ENCODE measurements around the gene RLN1.
A peak's percentile ranks its signal among the peaks of the same experiment; 100 is the strongest.
"Not testable (repeated sequence)": the region's sequence is repeated elsewhere in the genome, so short reads cannot be mapped to it uniquely, and the experiment has no call there.

RLN1 gene, protein sequence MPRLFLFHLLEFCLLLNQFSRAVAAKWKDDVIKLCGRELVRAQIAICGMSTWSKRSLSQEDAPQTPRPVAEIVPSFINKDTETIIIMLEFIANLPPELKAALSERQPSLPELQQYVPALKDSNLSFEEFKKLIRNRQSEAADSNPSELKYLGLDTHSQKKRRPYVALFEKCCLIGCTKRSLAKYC

DNA sequence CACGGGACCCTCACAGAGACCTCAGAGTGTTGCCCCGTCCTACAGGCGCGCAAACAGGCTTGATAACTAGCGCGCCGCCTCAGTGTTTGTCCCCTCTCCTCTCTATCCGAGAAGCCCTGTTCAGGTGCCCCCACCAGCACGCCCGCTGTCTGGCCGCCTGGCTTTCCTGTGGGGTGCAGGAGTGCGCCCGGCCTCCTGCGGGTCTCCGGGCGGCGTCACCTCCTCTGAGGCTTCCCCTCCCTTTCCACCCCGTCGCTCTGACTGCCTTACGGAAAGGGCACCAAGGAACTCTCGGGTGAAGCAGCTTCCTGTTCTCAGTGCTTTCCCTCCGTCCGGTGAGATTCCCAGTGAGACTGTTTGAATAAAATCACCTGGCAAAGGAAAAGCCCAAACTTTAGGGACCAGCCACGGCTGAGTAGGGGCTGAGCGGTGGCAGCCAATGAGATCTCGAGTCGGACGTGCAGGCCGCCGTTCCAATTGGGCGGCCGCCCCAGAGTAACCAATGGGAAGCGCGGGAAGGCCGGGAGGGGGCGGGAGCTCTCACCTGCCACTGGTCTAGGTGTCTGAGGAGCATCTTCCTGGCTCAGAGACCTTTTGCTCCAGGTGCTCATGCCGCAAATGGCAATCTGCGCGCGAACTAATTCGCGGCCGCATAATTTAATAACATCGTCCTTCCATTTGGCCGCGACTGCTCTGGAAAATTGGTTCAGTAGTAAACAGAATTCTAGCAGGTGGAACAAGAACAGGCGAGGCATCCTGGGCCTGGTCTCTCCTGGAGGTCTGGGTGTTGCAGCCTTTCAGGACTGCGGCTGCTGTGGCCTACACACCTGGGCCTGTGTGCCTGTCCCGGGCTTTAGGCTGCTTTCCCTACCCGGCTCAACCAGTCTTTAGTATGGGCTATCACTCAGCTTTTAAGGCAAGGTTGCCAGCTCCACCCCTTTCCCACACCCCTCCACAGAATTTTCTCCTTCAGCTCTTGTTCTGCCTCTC, at the start of gene RLN1:
TSS of gene RLN1 (minus strand) at position 885 of the 990 bp plus-strand sequence. CDS start at position 755, 130 bp downstream.
- DNase-seq: peak in 1 of 4 experiments; percentile 8

DNA sequence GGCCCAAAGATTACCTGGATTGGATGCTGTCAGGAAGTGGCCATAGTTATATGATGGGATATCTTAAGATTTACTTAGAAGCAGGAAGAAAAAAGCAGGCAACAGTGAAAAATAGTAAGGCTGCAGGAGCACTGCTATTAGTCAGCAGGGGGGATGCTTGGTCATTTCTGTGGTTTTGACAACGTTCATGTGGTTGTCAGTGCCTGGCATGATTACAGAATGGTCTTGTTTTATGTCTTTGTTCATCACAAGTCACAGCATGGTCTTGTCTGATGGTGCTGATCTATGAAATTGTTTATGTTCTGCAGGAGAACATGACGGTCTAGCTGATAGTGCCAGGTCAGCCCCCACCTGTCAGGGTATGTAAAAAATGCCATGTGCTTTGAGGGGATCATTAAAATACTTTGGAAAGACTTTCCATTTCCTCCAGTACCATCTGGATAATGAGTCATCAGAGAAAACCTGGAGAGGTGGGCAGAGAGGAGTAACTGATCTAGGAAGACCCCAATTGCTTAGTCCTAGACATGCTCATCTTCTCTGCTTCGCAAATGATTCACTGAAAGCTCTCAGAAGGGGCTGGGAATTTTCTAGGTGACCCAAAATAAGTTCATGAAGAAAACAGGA, 49.5 kb upstream of the RLN1 start:
- DNase-seq: no peak

DNA sequence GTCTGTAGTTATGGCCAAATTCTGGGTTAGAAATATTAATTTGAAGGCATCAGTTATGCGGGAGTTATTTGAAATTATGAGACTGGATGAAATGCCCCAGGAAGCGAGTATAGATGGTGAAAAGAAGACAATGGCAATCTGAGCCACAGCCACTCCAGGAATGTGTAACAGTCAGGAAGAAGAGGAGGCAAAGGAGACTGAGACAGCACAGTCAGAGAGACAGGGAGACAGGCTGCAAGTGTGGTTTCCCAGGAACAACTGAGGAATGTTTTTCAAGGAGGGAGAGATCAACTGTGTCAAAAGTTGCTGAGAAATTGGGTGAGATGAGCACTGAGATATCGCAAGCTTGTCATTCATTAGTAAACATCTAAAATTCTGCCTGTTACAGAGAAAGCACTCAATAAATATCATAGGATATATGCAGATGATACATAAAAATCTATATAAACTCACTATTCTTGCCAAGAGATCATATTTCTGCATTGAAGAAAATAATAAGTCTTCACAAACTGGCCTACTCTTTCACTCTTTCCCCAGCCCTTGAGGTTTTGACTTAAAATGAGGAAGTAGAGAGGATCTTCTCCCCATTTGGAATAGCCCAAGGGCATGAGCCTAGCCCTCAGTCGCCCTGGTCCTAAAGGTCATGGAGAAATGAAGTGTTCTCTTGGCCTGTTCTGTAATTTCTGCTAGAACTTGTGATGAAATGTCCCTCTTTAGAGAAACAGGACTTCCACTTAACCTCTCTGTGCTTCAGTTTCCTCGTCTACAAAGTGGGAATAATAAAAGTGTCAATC, 48.5 kb upstream of the RLN1 start:
- DNase-seq: no peak

DNA sequence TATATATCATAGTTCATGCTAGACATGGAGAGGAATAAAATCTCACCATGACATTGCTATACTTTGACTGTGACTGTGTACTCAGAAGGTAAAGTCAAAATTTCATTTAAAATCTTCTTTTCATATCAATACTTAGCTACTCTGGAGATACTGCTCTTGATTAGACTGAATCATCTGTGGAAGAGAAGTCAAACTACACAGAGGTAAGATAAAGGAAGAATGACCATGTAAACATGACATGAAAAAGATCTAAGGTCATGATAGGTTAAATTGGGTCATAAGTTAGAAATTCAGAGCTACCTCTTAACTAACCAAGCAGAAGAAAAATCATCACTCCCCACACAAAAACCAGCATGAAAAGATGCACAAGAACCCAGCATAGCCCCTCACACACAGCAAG, 44.8 kb upstream of the RLN1 start:
- DNase-seq: no peak

DNA sequence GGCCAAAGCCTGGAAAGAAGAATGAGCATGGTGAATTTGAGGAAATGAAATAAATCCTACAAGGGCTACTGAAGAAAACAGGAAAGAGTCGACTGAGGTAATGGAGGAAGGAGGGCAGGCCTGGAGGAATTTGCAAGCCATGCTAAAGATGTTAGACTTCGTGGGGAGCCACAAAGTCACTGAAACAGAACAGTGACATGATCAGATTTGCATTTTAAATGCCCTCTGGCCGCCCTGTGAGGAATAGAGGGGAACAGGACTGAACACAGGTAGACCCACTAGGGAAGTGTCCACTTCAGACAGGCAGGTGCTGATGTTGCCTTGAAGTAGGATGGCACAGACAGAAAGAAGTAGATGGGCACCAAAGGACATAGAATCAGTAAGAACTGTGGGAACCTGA, 42.8 kb upstream of the RLN1 start:
- no peak for DNase-seq

DNA sequence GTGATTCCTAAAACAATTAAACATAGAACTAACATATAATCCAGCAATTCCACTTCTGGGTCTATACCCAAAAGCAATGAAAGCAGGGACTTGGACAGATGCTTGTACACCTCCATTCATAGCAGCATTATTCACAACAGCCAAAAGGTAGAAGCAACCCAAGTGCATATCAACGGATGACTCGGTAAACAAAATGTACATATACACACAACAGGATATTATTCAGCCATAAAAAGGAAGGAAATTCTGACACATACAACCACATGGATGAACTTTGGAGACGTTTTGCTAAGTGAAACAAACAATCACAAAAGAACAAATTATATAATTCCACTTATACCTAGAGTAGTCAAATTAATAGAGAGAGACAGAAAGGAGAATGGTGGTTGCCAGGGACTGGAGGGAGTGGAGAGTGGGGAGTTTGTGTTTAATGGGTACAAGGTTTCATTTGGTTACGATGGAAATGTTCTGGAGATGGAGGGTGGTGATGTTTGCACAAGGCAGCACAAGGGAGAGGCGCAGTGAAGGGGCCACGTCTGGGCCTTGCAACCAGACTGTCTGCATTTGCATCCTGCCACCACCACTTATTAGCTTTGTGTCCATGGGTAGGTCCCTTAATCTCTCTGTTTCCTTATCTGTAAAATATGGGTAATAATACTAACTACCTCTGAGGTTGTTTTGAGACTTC, 36.3 kb upstream of the RLN1 start:
- DNase-seq: no peak

DNA sequence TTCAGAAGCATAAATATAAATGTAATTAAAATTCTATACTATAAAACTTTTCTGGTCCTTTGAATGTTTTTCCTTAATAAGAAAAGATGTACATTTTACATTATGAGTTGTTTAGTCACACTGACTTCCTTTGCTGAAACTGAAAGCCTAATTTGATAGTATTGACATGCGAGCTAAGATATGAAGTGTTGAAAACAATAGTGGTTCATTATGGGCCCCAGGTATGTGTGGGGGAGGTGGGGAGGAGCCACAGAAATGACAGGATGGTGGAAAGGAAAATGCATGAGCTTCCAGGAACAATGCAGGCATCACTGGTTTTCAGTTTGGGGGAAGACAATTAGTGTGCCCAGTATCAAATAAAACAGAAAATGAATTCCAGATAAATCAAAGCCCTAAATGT, 35.4 kb upstream of the RLN1 start:
- no peak for DNase-seq

DNA sequence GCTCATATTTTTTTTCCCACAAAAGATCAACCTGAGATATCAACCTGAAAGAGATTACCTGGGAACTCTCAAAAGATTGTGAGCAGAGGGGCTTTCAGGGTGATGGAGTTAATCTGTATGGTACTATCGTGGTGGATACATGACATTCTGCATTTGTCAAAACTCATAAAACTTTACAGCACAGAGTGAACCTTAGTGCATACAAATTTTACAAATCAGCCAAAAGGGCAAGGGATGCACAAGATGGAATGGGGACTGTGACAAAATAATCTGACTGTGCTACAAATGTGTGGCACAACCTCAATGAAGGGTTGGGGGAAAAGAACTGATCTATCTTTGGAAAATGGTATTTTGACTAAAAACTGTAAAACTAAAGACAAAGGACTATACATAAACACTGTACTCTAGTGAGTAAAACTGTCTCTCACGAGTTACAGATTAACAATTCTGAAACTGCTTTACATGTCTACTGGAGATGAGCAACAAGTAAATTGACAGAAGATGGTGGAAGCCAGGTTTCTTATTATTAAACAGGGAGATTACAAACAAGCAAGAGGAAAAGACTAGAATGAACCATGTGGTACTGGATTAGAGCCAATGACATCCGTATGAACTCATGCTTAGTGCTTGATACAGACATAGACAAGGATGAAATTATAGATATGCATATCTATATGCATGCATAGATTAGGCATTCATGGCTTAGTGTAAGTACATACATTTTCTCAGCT, 24.8 kb upstream of the RLN1 start:
- DNase-seq: no peak

DNA sequence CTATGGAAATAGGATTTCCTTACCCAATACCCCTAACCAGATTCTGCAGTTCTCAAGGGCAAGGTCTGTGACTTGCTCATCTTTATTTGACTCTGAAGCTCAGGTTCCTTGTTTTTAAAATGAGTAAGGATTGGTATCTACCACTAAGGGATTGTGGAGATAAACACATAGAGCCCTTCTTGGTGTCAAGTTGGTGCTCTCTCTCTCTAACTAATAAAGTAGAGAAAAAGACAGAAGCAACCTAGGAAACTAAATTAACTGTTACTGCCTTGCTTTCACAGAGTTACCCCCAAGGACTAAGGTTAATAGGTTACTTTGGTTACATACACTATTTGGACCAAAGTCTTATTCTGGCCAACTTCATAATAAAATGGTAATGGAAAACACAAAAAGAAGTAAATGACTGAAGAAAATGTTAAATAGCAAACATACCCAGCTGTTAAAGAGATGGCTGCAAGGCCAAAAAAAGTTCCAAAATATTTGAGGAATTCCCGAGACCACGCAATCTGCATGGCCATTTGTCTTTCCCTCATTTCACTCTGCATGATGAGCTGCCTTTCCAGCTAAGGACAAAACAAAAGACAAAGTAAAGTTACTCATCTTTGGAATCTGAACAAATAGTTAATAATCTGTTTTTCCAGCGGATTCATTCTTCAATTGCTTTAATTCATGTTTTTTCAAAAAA, 21.8 kb upstream of the RLN1 start:
- DNase-seq: no peak

DNA sequence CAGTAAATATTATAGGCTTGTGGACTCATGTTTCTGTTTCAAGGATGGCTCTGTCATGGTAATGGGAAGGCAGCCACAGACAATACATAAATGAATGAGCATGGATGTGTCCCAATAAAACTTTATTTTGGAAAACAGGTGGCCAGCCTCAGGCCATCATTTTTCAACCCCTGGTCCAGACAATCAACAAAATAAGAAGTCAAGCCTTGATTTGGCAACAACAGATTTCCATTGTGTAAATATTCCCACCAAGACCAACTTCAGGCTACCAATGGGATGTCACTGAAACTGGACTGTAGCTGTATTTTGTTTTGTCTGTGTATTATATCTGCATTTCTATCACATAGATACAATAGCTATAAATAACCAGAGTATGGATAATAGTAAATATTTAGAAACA, 20.7 kb upstream of the RLN1 start:
- DNase-seq: no peak

DNA sequence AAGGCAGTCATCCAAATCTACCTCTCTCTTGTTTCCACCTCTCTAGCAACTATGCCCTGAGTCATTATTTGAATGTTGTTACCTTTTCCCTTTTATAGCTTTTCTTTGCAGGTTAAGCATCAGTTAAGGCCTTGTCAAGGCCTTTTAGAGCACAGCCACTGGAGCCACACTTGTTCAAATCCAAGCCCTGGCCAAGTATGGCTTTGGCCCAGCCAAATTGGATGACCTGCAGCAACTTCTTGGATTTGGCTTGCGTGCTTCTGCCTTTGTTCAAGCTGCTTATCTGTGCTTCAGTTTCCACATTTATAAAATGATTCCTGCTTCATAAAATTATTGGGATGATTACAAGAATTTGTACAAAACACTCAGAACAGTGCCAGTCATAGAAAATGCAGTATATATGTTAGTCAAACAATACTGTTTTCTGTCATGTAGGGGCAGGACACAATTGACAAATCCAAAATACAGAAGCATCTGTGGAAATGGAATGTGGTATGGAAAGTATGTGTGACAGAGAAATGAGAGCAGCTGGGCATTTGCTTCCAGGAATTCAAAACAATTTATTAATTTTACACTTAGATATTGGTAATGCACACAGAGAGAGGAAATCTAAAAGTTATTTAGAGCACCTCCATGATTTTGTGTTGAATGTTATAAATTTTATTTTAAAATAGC, 17.9 kb upstream of the RLN1 start:
- no peak for DNase-seq

DNA sequence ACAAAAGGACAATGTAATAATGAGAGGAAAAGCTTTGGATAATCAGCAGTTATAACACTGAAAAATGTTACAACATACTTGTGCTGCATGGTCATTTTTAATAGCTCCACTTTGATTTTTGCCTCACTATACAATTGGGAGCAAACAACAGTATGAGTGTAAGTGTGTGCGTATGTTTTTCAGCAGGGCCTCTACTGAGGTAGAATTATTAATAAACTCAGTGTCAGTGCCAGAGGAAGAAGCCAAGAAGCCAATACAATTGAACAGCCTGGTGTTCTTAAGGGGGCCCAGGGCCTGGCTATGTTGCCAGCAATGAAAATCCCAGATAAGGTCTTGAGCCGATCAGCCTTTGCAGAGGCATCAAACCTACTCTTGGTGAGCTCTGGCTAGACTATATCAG, 16.1 kb upstream of the RLN1 start:
- DNase-seq: no peak

DNA sequence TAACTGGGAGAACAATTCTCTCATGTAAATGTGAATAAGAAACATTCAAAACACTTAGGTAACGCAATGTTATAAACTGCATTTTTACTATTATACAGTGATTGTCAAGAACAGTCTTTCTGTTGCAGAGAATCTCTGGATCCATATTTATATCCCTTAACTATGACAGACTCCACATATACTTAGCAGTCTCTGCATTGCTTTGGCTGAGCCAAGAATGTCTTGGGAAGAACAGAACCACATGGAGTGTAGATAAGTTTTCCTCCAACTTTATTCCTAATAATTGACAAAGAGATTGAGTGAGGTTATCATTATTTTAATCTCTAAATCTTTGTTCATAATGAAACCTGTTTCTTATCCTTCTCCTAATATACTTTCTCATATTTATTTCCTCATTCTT, 15.6 kb upstream of the RLN1 start:
- no peak for DNase-seq

DNA sequence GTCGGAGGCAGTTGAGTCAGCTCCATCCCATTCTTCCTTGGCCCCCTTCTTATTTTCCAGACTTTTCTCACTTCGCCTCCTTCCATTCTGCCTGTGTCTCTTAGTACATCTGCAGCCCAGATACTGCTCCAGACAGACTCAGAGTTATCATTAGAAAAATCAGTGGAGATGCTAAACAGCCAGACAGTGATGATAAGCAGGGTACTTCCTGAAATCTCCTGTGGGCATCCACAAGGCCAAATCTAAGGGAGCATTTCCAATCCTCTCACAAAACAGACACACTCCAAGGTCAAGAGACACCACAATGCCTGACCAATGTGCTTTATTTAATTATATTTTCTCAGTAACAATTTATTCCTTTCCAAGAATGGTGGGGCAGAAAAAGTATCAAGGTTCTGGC, 14.5 kb upstream of the RLN1 start:
- no peak for DNase-seq

DNA sequence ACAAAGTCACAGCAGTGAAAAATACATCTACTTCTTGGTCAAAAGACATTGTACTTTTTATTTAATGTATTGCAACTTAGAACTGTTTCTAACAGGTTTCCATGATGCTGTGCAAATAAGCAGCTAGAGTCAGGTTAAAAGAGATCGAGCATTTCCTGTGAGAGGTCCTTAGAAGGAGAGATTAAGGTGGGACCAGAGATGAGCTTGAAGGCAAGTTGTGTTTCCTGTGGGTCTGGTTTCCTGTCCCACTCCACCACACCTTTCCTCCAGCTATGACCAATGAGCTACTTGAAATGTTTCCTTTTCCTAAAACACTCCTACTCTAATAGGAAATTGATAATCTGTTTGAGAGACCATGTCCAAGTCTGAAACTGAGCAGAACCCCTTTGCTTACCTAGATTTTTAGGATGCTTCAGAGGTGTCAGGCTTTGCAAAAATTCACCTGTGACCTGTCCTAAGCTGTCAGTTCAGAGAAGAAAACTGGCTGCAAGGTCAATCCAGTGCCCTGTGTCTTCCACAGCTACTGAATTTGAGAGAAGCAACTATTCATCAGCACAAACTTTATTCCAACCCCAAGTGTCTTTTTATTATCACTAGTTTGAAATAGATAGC, 13.1 kb upstream of the RLN1 start:
- DNase-seq: no peak

DNA sequence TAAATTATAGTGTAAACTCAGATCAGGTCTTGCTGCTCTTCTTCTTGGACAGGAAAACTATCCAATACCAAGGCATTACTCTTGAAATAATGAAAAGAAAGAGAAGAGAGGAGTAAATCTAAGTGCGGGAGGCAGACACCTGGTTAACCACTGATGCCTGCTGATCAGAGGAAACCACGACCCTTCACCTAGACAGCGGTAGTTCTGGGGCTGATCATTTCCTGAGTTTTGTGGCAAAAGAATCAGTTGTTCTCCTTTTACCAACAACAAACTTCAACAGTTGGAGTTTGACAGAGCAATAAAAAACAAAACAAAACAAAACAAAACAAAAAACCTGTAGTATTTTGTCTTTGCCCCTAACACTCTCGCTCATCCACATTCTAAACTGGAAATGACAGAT, 3.0 kb downstream of the RLN1 start:
- DNase-seq: no peak

DNA sequence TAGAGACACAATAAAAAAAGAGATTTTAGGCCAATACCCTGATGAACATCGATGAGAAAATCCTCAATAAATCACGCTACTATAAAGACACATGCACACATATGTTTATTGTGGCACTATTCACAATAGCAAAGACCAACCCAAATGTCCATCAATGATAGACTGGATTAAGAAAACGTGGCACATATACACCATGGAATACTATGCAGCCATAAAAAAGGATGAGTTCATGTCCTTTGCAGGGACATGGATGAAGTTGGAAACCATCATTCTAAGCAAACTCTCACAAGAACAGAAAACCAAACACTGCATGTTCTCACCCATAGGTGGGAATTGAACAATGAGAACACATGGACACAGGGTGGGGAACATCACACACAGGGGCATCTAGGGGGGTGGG, 8.4 kb downstream of the RLN1 start:
- DNase-seq: not testable (repeated sequence)

DNA sequence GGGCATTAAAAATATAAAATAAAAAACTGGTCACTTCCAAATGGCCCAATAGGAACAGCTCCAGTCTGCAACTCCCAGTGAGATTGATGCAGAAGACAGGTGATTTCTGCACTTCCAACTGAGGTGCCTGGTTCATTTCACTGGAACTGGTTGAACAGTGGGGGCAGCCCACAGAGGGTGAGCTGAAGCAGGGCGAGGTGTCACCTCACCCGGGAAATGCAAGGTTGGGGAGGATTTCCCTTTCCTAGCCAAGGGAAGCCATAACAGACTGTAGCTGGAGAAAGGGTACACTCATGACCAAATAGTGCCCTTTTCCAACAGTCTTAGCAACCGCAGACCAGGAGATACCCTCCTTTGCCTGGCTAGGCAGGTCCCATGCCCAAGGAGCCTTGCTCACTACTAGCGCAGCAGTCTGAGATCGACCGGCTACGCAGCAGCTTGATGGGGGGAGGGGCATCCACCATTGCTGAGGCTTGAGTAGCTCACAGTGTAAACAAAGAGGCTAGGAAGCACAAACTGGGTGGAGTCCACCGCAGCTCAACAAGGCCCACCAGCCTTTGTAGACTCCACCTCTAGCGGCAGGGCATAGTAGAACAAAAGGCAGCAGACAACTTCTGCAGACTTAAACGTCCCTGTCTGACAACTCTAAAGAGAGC, 12.7 kb downstream of the RLN1 start:
- DNase-seq: no peak

DNA sequence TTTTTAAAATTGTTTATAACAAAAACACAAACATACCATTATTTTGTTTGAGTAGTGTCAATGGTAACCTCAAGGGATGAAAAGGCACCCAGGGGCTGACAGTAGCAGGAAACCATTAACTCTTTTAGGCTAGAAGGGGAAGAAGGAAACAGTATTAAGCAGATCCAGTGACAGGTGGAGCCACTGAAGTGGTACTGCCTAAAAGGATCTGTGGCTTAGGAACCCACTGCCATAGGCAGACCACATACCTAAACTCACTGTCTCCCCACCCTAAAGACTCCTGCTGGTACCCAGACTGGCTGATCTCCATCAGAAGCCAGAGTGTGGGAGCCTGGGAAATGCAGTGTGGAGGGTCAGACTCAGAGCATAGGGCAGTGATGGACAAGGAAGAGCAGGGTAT, 13.5 kb downstream of the RLN1 start:
- DNase-seq: no peak

DNA sequence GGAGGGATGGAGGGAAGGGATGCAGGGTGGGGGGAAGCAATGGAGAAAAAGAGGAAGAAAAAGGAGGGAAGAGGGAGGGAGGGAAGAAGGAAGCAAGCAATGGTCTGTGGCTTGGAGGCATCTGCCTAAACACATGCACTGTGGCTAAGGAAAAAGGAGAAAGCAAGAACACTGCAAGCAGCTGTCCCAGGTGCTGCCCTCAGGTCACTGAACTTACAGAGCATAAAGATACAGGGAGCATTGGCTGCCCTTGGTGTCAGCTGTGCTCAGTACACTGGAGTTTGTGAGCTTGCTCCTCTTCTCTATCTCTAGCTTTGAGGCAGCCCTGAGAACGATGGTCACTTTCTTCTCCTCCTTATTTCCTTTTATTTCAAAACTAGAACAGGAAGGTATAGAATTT, 18.1 kb downstream of the RLN1 start:
- not testable (repeated sequence) for DNase-seq
